SU-DHL-6 (cell line): Measurements from ENCODE around the gene PACS2.

ENCODE experiments used
- EZH2phosphoT487 ChIP-seq: fragments of 200-600 bp; sonication (generic), shearing (Covaris generic); conservative IDR thresholded peaks from 2 replicates; pipeline ENCODE4 v1.6.1; 2018; ENCODE audit warnings: mild to moderate bottlenecking, antibody characterized with exemption, low read length, moderate library complexity, mixed read lengths
- TF ChIP-seq, protein P1 (sequence below): fragments of 200-600 bp; sonication (generic); IDR thresholded peaks from one replicate; pipeline ENCODE4 v1.5.1; 2017; ENCODE audit warnings: antibody characterized with exemption, mild to moderate bottlenecking, low read length, moderate library complexity; ENCODE audit not compliant: insufficient read depth, poor library complexity, severe bottlenecking

DNA sequence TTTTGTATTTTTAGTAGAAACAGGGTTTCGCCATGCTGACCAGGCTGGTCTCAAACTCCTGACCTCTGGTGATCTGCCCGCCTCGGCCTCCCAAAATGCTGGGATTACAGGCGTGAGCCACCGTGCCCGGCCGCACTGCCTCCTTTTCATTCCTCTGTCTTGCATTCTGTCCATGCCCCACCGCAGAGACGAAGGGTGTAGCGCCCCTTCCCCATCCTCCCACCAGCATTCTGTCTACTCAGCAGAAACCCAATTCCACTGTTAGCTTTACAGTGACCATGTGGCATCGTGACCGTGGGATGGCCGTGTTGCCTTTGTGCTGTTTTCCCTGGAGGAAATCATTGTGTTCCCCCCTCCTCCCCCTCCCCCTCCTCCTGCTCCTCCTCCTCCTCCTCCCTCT, 94.0 kb downstream of the PACS2 start:
- TF ChIP-seq, protein P1, sequence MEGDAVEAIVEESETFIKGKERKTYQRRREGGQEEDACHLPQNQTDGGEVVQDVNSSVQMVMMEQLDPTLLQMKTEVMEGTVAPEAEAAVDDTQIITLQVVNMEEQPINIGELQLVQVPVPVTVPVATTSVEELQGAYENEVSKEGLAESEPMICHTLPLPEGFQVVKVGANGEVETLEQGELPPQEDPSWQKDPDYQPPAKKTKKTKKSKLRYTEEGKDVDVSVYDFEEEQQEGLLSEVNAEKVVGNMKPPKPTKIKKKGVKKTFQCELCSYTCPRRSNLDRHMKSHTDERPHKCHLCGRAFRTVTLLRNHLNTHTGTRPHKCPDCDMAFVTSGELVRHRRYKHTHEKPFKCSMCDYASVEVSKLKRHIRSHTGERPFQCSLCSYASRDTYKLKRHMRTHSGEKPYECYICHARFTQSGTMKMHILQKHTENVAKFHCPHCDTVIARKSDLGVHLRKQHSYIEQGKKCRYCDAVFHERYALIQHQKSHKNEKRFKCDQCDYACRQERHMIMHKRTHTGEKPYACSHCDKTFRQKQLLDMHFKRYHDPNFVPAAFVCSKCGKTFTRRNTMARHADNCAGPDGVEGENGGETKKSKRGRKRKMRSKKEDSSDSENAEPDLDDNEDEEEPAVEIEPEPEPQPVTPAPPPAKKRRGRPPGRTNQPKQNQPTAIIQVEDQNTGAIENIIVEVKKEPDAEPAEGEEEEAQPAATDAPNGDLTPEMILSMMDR: no peak
- no peak for TF ChIP-seq EZH2phosphoT487
